PC-3 (cell line): ENCODE measurements around the gene RMND1.

Source experiments
- EZH2 ChIP-seq: fragments of 300-600 bp; sonication (generic); IDR thresholded peaks from one replicate; pipeline ENCODE4 v1.6.1; 2017; ENCODE audit warnings: antibody characterized with exemption, mild to moderate bottlenecking, low read length; ENCODE audit not compliant: unreplicated experiment
- EZH2phosphoT487 ChIP-seq: fragments of 300-600 bp; sonication (generic); IDR thresholded peaks from 2 replicates; pipeline ENCODE4 v1.6.1; 2018; ENCODE audit warnings: mild to moderate bottlenecking, antibody characterized with exemption, low read length, borderline replicate concordance
- TF ChIP-seq, protein P1 (sequence below): fragments of 300-600 bp; sonication (generic); conservative IDR thresholded peaks from 2 replicates; pipeline ENCODE4 v1.5.1; 2017; ENCODE audit warnings: antibody characterized with exemption, low read depth, mild to moderate bottlenecking, low read length

DNA sequence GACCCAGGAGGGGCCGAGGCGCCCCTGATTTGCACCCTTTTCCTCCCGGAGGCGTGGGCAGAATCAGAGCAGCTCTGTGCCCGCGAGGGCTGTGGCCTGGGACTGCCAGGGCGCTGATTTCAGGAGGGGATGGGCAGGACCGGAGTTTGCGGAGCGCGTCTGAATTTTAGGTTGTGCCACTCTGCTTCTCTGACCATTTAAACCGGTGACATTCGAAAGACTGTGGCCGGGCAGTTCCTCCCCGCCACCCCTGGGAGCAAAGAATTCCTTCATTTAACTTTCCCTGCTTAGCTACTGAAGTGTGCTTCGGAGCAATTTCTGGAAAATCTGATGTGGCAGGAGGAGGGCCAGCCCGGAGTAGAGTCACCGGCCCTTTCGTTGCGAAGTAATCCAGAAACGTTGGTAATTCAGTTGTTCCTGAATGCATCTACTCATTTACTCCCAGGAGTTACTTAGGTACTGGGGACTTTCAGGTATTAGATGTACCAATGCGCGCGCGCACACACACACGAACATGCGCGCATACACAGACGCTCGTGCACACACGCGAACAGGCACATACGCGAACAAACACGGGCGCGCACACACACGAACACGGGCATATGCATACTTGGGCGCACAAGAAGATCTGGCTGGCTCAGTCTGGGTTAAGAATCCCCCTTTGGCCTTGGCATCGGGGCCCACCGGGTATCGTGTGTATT, 42.5 kb upstream of the RMND1 start:
- TF ChIP-seq, protein P1, sequence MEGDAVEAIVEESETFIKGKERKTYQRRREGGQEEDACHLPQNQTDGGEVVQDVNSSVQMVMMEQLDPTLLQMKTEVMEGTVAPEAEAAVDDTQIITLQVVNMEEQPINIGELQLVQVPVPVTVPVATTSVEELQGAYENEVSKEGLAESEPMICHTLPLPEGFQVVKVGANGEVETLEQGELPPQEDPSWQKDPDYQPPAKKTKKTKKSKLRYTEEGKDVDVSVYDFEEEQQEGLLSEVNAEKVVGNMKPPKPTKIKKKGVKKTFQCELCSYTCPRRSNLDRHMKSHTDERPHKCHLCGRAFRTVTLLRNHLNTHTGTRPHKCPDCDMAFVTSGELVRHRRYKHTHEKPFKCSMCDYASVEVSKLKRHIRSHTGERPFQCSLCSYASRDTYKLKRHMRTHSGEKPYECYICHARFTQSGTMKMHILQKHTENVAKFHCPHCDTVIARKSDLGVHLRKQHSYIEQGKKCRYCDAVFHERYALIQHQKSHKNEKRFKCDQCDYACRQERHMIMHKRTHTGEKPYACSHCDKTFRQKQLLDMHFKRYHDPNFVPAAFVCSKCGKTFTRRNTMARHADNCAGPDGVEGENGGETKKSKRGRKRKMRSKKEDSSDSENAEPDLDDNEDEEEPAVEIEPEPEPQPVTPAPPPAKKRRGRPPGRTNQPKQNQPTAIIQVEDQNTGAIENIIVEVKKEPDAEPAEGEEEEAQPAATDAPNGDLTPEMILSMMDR, result no peak
- no peak for TF ChIP-seq EZH2
- TF ChIP-seq EZH2phosphoT487, result no peak
